Stimulated activated CD4-positive, alpha-beta T cell treated with anti-CD3 and anti-CD28 coated beads, Interleukin-1b, Interleukin-23, amount 100 ng/mL, for 1 hour (primary cell): ENCODE measurements around the gene GRM3.

Experiments
- DNase-seq, 2 donors: peaks; one replicate each; pipeline ENCODE4 v3.0.0-alpha.2; 2020; ENCODE audit warnings: low read depth in 2 of 2

GRM3 gene

DNA sequence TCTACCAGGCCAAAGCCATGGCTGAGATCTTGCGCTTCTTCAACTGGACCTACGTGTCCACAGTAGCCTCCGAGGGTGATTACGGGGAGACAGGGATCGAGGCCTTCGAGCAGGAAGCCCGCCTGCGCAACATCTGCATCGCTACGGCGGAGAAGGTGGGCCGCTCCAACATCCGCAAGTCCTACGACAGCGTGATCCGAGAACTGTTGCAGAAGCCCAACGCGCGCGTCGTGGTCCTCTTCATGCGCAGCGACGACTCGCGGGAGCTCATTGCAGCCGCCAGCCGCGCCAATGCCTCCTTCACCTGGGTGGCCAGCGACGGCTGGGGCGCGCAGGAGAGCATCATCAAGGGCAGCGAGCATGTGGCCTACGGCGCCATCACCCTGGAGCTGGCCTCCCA is 142.7 kb downstream of the GRM3 start:
- DNase-seq = no peak

DNA sequence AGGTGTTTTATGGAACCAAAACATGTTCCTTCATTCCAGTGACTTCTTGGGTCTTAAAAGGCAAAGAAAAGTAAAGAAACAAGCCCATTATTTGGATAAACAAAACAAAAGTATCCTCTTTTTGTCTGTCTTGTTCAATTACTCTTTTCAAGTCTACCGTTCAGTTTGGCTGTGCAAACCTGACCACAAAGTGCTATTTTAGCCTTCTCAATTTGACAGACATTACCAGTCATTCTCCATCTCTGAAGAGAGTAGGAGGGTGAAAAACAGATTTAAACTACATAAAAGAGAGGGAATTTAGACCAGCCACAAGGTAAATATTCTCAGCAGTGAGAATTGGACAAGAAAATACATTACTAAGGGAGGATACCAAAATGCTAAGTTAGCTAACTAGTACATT is 145.2 kb downstream of the GRM3 start:
- no peak for DNase-seq

DNA sequence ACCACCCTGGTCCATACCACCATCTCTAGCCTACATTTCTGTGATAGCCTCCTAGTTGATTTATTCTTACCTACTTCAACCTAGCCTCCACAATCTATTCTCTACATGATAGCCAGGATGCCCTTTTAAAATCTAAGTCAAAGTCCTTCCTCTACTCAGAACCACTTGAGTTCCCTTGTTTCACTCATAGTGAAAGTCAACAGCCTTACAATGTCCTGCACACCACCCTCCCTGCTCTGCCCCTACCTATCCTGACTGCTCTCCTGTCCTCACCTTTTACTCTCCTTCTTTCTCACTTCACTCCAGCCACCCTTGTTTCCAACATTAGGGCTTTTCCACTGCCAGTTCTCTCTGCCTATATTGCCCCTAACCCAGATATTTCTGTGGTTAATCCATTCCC is 146.7 kb downstream of the GRM3 start:
- DNase-seq = no peak

DNA sequence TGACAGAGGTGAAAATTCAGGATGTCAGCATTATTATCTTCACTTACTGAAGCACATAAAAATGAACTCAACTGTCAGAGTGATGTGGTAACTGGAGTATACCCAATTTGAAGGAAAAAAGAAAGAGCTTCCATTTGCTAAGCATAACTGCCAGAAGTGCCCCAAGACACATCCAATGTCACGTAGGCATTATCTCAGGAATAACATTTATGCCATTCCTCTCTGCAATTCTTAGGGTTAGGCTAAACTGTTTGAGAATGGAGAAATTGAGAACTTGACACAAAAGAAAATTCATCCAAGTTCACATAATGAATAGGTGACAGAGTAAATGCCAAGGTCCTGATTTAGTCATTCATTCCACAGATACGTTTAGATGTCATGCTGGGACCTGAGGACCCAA is 148.6 kb downstream of the GRM3 start:
- DNase-seq = no peak

DNA sequence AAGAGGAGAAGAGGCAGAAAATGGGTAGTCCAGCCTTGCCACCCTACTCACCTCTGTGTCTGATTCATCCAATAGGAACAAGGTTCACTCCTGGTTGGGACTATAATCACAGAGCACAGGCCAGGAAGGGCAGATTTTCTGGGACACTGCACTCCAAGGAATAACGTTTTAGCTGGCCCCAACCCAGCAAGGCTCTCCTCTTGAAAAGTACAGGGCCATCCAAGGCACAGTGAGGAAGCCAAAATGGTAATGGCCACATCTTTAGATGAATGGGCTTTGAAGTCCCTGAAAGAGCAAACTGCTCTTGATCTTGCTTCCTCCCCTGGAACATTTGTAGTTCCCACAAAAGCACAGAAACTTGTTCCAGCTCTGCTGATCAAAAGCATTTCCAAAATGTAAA is 149.4 kb downstream of the GRM3 start:
- no peak for DNase-seq

DNA sequence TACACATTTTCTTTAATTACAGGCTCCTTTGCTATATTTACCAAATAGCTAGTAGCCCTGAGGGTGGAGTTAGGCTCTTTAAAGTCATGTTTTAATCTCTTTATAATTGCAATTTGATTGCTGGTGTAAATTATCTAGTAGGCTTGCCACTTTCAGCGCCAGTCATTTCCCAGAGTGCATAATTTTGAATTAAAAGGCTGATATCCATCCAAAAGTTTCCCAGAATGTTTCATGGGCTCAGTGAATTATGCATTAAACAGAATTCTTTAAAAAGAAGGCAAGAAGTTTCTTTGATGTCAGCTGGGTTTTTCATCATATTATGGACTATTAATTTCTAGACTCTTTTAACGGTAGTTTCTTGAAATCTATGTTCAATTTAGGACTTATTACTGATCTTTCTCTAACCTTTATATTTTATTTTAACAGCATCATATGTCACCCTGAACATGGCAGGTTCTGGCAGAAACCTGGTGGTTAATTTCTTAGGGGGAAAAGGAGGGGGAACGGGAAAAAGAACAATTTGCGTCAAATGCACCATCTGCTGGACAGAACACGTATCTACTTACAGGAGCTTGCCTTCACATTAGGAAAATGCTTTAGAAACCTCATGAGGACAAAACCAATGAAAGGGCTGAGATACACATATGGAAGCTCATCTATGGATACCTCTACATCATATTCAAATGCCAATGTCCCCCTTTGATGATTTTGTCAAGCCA is 171.1 kb downstream of the GRM3 start:
- DNase-seq = no peak

DNA sequence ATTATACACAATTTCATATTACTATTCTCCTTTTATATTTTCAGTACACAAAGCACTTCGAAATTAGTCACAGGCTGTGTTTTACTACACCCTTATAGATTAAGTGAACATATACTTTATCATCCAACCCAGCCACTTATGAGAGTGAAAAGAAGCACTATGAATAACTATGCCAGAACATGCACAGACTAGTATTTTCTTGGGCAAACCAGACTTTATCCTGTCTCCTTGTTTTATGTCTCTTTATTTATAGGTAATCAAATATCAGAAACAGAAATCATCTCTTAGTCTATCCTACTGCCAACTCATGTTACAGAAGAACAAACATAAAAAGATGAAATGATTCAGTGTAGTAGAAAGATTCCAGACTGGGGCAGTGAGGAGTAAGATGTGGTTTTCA is 171.8 kb downstream of the GRM3 start:
- no peak for DNase-seq

DNA sequence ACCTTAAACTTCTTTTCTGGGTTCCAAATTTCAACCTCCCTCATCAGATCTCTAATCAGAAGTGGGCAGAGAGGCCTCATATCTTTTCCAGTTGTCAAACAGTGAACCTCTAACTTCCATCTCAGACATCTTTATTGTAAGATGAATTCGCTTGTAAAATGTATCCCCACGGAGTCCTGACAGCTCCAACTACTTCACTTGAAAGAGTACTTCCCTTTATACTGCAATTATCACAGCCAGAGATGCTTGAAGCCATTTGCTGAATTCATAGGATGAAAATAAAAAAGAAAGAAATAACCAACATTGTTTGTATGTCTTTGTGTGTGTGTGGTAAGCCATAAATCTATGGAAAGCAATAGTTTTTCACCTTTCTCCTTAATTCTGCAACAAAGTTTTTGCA is 175.2 kb downstream of the GRM3 start:
- no peak for DNase-seq

DNA sequence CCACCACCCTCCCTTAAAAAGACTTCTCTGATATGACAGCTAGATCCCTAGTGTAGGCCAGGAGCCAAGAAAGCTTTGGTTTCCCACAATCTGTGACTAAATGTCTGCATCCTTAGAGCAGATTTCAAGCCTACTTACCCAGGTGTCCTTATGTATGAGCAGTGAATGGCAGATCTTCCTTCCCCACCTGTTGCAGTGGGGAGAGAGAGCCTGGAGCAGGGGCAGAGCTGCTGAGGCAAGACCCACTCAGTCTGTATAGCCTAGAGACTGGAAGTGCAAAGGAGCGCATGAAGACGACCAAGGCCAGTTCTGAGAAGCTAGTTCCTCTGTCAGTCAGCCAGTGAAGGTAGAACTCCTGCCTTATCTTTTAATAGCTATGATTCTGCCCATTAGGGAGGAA is 180.1 kb downstream of the GRM3 start:
- DNase-seq = no peak

DNA sequence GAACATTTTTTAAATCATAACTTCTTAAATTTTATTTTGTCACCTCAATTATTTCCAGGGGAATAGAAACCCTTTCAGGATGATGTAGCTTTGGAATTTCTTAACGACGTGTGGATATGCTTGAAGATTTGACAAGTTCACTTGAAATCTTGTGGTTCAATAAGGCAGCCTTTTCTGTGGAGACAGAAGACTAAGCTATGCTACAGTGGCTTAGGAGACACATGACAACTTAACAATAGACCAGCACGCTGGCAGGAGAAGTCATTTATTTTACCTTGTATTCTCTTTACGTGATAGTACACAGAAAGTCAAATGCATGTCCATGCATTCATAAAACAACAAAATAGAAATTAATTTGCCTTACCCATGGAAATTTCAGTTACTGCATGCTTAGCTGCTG is 181.6 kb downstream of the GRM3 start:
- DNase-seq = no peak

DNA sequence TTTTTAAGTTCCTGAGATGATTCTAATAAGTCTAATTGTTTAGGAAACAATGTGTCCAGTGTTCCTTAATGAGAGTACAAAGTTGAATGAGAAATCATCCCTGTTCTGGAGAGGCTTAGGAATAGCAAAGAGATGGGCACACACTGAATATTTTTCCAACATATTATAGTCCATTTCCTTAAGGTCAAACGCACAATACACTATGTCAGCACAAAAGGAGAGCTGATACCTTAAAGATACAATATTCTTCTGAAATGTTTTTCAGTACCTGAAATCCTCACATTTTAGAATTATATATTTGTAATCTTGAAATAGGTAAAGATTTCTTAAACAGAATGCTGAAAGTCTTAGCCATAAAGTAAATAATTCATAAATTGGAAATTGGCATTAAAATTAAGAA is 183.2 kb downstream of the GRM3 start:
- no peak for DNase-seq

DNA sequence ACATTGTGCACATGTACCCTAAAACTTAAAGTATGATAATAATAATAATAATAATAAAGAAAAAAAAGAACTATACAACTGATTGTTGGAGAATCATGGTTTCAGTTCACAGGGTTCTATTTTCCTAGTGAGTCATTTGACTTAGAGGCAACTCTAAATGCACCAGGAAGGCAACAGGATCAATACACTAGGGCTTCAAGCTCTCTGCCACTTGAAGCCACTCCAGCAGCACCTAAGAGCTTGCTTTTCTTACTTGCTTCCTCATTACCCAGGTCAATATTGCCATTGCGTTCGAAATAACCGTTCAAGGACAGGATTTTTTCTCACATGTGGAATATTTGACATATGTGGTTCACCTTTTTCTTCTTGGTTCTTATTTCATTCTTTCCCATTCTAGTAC is 189.7 kb downstream of the GRM3 start:
- no peak for DNase-seq

DNA sequence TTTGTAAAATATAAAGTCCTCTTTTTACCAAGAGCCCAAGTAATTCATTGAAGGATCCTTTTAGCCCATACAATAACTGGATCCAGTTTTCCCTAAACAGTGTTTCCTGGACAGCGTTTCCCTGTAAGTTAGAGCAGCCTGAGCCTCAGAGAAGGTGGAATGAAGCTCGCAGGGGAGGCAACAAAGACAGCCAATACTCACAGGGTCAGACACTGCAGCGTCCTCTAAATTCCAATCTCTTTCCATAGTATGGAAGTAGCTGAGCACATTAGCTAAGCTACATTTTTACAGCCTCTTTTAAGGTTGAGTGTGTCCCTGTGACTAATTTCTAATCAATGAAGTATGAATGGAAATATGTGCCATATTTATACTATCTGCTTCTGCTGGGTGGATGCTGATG is 193.5 kb downstream of the GRM3 start:
- no peak for DNase-seq

DNA sequence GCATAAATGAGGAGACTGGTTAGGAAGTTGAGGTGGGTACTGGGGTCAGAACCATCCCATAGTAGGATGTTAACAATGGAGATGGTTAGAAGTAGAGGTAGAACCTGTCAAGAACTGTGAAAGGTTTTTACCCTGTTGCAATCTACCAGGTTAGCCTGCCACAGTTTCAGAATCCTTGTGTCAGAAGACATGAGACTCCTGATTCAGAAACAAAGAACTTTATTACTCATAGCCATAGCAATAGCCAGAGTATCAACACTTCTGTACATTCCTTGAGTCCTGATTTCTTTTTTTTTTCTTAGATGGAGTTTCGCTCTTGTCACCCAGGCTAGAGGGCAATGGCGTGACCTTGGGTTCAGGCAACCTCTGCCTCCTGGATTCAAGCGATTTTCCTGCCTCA is 200.9 kb downstream of the GRM3 start:
- no peak for DNase-seq

DNA sequence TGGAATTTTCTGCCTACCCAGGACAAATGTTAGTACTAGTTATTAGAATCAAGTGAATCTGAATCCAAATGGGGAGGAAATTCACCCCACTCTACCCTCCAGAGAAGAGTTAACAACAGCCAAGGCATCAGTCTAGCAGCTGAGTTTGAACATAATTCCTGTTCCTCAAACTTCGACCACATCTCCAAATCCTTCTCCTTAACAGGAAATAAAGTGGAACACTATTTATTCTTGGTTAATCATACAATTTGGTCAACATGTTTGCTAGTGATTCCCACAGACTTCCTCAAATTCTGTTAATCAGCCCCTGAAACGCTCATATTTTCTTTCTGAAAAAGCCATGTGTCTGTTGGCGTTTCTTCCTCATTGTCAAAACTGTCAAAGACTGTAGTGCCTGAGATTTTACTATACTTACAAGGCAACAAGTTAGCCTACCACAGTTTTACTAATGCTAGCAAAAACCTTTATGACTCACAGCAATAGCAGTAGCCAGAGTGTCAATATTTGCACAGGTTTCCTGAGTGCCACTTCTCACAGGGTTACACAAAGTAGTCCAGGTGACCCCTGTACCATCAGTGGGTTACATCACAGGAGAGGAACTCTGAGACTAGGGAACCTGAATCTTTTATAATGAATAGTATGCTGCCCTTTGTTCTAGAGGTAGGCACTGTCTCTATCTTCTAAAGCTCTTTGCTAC is 202.9 kb downstream of the GRM3 start:
- no peak for DNase-seq

DNA sequence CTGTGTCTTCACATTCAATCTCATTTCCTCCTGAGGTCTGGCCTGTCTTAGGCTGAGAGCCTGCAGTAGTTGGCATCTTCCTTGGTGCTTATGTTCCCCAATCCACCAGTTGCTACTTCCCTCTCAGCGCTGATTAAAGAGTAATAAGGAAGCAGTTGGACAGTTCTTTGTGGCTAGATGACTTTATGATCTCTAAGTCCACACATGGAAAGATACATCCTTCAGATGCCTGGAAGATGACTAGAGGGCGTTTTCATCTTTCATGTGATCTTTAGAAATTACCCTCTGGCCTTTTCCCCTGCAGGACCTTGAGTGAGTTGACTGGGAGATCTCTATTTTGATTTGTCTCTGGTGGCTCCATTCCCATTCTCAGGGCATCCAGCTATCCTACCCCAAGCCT is 204.5 kb downstream of the GRM3 start:
- DNase-seq = no peak

DNA sequence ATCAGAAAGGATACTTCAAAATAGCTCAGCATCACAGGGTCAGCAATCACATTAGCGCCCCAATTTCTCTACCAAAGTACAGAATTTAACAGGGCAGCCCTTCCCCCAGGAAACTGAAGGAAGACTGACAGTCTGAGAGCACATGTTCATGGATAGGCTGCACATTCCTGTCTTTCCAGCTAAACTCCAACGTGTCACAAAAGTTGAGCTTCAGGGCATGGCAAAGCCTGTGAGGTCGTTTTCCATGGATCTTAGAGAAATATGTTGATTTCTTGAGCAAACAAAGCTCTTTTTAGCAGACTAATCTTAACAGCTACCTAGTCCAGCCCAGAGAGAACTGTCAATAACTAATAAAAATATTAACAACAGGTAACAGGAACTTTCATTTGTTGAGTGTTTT is 207.9 kb downstream of the GRM3 start:
- DNase-seq = no peak

DNA sequence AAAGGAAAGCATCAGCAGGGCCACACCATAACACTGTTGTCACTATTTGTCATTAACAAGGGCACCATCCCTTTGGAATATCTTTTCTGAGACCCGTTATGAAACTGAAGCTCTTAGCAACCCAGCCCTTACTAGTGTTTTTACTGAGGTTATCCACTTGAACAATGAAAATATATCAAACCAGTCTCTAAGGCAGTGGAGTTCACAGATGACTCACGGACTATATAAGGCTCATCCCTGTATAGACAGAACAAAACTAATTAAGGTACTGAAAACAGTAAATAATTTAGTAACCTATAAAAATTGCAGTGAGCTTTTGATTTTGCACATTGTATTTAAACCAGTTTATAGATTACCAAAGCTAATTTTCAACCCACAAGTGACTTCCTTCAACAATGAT is 219.7 kb downstream of the GRM3 start:
- no peak for DNase-seq

DNA sequence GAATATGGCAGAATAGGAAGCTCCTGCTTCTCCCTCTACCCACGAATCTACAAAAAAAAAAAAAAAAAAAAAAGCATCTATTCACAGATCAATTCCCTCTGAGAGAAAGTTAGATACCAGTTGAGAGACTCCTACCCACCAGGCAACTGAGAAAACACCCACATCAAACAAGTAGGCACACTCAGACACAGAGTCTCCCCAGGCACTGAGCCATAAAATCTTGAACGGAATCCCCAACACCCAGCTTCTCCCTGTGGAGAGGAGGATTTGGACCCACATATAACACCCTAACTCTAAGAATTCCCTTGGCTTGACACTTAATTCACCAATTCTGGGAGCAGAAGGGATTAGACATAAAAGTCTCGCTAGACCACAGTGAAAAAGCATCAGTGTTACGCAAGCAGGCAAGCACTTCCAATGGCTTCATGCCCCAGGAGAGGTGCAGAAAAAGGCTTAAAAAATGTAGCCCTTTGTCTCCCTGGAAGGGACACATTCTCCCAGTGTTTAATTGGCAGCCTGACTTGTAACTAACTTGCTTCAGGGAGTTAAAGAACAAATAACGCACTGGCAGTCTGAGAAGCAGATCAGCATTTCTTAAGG is 223.6 kb downstream of the GRM3 start:
- DNase-seq = no peak

DNA sequence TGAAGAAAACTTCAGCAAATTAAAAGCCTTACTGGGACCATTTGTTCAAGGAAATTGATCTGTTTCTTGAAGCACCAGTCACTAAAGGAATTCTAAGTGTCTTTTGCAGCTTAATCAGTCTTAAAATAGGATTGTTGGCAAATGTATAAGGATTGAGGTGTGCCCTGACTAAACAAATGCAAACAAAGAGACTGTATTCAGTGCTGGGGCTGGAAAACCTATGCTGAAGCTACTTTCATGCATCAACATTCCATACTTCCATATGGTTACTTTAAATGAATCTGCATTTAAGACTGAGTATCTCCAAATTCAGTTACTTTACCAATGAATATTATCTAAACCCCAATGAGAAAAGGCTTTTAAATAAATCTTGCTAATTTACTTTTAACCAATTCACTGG is 232.4 kb downstream of the GRM3 start:
- DNase-seq = no peak

DNA sequence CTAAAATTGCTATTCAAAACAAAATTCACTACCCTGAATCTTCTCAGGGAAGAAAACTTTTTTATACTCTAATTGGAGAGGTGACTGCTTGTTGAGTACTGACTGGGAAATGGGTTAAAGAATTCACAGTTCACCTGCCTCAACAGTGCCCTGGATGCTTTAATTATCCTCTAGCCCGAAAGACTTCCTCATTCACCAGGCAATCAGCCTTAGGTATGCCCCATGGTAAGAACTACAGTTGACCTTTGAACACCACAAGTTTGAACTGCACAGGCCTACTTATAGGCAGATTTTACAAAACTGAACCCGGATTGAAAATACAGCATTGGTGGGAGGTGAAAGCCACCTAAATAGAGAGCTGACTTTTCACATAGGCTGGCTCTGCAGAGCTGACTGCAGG is 240.4 kb downstream of the GRM3 start:
- no peak for DNase-seq

DNA sequence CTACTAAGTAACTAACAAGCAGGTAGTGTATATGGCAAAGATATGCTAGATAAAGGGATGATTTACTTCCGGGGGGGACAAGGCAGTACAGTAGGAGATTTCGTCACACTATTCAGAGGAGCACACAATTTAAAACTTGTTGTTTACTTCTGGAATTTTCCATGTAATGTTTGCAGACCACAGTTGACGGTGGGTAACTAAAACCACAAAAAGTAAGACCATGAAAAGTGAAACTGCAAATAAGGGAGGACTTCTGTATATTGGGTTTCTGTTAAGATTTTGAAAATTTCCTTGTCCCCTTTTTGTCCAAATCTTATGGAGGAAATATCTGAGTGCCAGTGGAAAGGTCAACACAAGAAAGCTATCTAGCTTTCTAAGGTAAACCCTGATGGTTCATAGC is 245.8 kb downstream of the GRM3 start:
- DNase-seq = no peak

DNA sequence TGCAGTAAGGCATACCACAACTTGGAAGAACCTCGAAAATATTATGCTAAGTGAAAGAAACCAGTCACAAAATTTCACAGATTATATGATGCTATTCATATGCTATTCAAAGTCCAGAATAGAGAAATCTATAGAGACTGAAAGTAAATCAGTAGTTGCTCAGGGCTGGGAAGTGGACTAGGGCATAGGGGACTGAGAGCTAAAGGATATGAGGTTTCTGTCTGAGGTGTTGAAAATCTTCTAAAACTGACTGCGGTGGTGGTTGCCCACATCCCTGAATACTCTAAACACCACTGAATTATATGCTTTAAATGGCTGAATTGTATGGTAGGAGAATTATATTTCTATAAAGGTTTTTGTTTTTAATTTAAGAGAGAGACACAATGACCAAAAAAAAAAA is 254.5 kb downstream of the GRM3 start:
- DNase-seq = no peak

DNA sequence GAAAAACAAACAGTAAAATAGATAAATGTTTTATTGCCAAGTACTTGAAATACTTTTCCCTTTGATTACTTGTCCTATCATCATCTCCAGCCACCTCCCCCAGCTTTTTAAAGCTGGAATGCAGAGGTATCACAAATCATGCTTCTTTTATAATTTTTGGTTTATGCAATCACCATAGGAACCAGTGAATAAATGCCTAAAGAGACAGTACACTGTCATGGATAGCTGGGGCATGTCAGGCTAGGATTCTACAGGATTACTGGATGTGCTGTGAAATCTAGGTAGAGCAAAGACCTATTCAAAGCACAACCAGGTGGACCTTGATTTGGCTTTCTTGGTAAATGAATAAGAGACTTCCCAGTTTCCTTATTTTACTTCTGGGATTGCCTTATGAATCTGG is 257.2 kb downstream of the GRM3 start:
- DNase-seq = no peak
